HEK293 (cell line): ENCODE data around the gene C2CD2L.
"Not testable (repeated sequence)": the region's sequence is repeated elsewhere in the genome, so short reads cannot be mapped to it uniquely, and the experiment has no call there.

Source experiments
- CTCF ChIA-PET: fragments of 350-600 bp; formaldehyde crosslinking; extraction: SDS; loops from one replicate; lab custom pipeline; 2021; ENCODE audit warnings: antibody characterized with exemption; lab: Yijun Ruan, JAX
- POLR2A ChIA-PET: fragments of 300-600 bp; formaldehyde crosslinking; extraction: SDS; loops from one replicate; lab custom pipeline; 2020; ENCODE audit warnings: antibody characterized with exemption, inconsistent platforms; lab: Yijun Ruan, JAX
- H3K27ac ChIP-seq: fragments of 200-500 bp; sonication (Bioruptor generic); 2 replicates; pipeline ENCODE4 v1.5.1; 2014; ENCODE audit warnings: low read depth, low read length, control low read depth, inconsistent platforms; ENCODE audit errors: extremely low read depth
- H3K36me3 ChIP-seq, 2 experiments: fragments of 200-500 bp in 1 of 2; sonication (Bioruptor generic) in 1 of 2; 1 replicate in 1 of 2; 2 replicates in 1 of 2; pipeline ENCODE4 v1.5.1; 2014 to 2017; ENCODE audit warnings: inconsistent platforms in 2 of 2, low read length in 2 of 2; ENCODE audit not compliant: control insufficient read depth in 2 of 2, insufficient read depth in 1 of 2
- H3K4me1 ChIP-seq: fragments of 200-500 bp; sonication (Bioruptor generic); 2 replicates; pipeline ENCODE4 v1.5.1; 2014; ENCODE audit warnings: mild to moderate bottlenecking, low read length, inconsistent platforms; ENCODE audit not compliant: control insufficient read depth, insufficient read depth
- H3K4me3 ChIP-seq: 2 replicates; pipeline ENCODE4 v1.5.1; 2011; ENCODE audit warnings: low read depth, mild to moderate bottlenecking, control low read depth, low read length, moderate library complexity
- H3K9me3 ChIP-seq: fragments of 200-500 bp; sonication (Bioruptor generic); 2 replicates; pipeline ENCODE4 v1.5.1; 2014; ENCODE audit warnings: low read depth, low read length, inconsistent platforms; ENCODE audit not compliant: control insufficient read depth, insufficient read depth
- EGR2 ChIP-seq: fragments of 450-650 bp; formaldehyde crosslinking; IDR thresholded peaks from 2 replicates; pipeline ENCODE4 v1.5.1; 2016; ENCODE audit warnings: low read depth, missing biosample characterization, missing genetic modification characterization
- GLIS1 ChIP-seq: fragments of 450-650 bp; formaldehyde crosslinking; IDR thresholded peaks from 2 replicates; pipeline ENCODE4 v1.5.1; 2016; ENCODE audit warnings: missing biosample characterization, missing genetic modification characterization
- KLF9 ChIP-seq: fragments of 450-650 bp; formaldehyde crosslinking; IDR thresholded peaks from 2 replicates; pipeline ENCODE4 v1.5.1; 2016; ENCODE audit warnings: missing biosample characterization, missing genetic modification characterization, low read depth
- PATZ1 ChIP-seq: fragments of 450-650 bp; formaldehyde crosslinking; IDR thresholded peaks from 2 replicates; pipeline ENCODE4 v1.5.1; 2016; ENCODE audit warnings: missing biosample characterization, missing genetic modification characterization
- RBAK ChIP-seq: fragments of 450-650 bp; formaldehyde crosslinking; IDR thresholded peaks from 2 replicates; pipeline ENCODE4 v1.5.1; 2016; ENCODE audit warnings: missing biosample characterization, missing genetic modification characterization
- SP7 ChIP-seq: fragments of 450-650 bp; formaldehyde crosslinking; IDR thresholded peaks from 2 replicates; pipeline ENCODE4 v1.5.1; 2016; ENCODE audit warnings: missing biosample characterization, missing genetic modification characterization
- YY1 ChIP-seq: fragments of 450-650 bp; formaldehyde crosslinking; IDR thresholded peaks from 2 replicates; pipeline ENCODE4 v1.5.1; 2018; ENCODE audit warnings: missing biosample characterization, missing genetic modification characterization
- ZFHX2 ChIP-seq: fragments of 450-650 bp; formaldehyde crosslinking; conservative IDR thresholded peaks from 2 replicates; pipeline ENCODE4 v1.5.1; 2016; ENCODE audit warnings: missing biosample characterization, missing genetic modification characterization
- ZIC2 ChIP-seq: fragments of 450-650 bp; formaldehyde crosslinking; IDR thresholded peaks from 2 replicates; pipeline ENCODE4 v1.5.1; 2016; ENCODE audit warnings: missing biosample characterization, missing genetic modification characterization
- ZNF404 ChIP-seq: fragments of 450-650 bp; formaldehyde crosslinking; IDR thresholded peaks from 2 replicates; pipeline ENCODE4 v1.5.1; 2017; ENCODE audit warnings: missing biosample characterization, missing genetic modification characterization
- ZNF416 ChIP-seq: fragments of 450-650 bp; formaldehyde crosslinking; IDR thresholded peaks from 2 replicates; pipeline ENCODE4 v1.5.1; 2016; ENCODE audit warnings: missing biosample characterization, missing genetic modification characterization
- ZNF423 ChIP-seq: fragments of 450-650 bp; formaldehyde crosslinking; IDR thresholded peaks from 2 replicates; pipeline ENCODE4 v1.5.1; 2016; ENCODE audit warnings: missing biosample characterization, missing genetic modification characterization
- ZNF510 ChIP-seq: fragments of 450-650 bp; formaldehyde crosslinking; IDR thresholded peaks from 2 replicates; pipeline ENCODE4 v1.5.1; 2018; ENCODE audit warnings: mild to moderate bottlenecking, missing genetic modification characterization, missing biosample characterization; ENCODE audit not compliant: insufficient replicate concordance
- ZNF513 ChIP-seq: fragments of 450-650 bp; IDR thresholded peaks from 2 replicates; pipeline ENCODE4 v1.5.1; 2018; ENCODE audit warnings: missing biosample characterization, missing genetic modification characterization

Gene C2CD2L

GRCh38 chr11:119161871-119162270 is 54.7 kb downstream of the C2CD2L start:
- H3K27ac ChIP-seq = no peak overlapping the region
- peaks cover 0 to 9% of the 10 kb centered on the region in 2 experiments; a peak in 1 of 3 replicates for H3K36me3 ChIP-seq
- H3K4me3 ChIP-seq = no peak overlapping the region
- H3K9me3 ChIP-seq = no peaks in the 10 kb centered on the region
- POLR2A ChIA-PET = no interaction called here
- CTCF ChIA-PET = no interaction called here
- no peaks in the 10 kb centered on the region for H3K4me1 ChIP-seq
- TF ChIP-seq YY1 (tag by site-specific recombination) (no peak), KLF9 (no peak), ZNF423 (tag by site-specific recombination) (no peak), ZNF510 (tag by site-specific recombination) (no peak), PATZ1 (no peak)

GRCh38 chr11:119166368-119167076 is 59.4 kb downstream of the C2CD2L start:
- H3K4me3 ChIP-seq = no peak overlapping the region
- no peaks in the 10 kb centered on the region for H3K4me1 ChIP-seq
- H3K9me3 ChIP-seq = no peaks in the 10 kb centered on the region
- no peaks in the 10 kb centered on the region for H3K36me3 ChIP-seq
- TF ChIP-seq ZIC2 (tag by site-specific recombination) = no peak
- TF ChIP-seq SP7 (tag by site-specific recombination) = 0 out of 2 replicates have a peak, but pooled peaks have one; percentile 16
- TF ChIP-seq ZNF513 = no peak
- TF ChIP-seq ZNF416 = no peak
- no peak for TF ChIP-seq RBAK (tag by site-specific recombination)
- TF ChIP-seq, all 188 proteins: peak for 1
- POLR2A ChIA-PET = interaction anchor here (1.3 kb wide), 1 partner anchor 71 kb away, joined by 4 read pairs; no protein-coding TSS in a partner anchor
- no peak overlapping the region for H3K27ac ChIP-seq
- CTCF ChIA-PET = interaction anchor here (0.6 to 1.1 kb wide), 8 partner anchors 10 to 327 kb away, joined by 3 to 5 read pairs (median 4); partner anchors contain the start of gene DPAGT1

GRCh38 chr11:119167077-119167458 is 59.9 kb downstream of the C2CD2L start:
- not testable (repeated sequence) for H3K36me3 ChIP-seq, H3K4me1 ChIP-seq, H3K9me3 ChIP-seq, H3K27ac ChIP-seq, H3K4me3 ChIP-seq
- POLR2A ChIA-PET = interaction anchor here (1.3 kb wide), 1 partner anchor 71 kb away, joined by 4 read pairs; no protein-coding TSS in a partner anchor
- CTCF ChIA-PET = interaction anchor here (0.6 to 1.1 kb wide), 11 partner anchors 11 to 327 kb away, joined by 3 to 5 read pairs (median 3); partner anchors contain the start of gene DPAGT1

GRCh38 chr11:119167933-119168332 is 60.8 kb downstream of the C2CD2L start:
- TF ChIP-seq ZNF404 (tag by site-specific recombination) (no peak), EGR2 (tag by site-specific recombination) (peak; percentile 67), ZFHX2 (peak; percentile 77), GLIS1 (tag by site-specific recombination) (no peak)
- ChIA-PET CTCF (interaction anchor here (0.6 to 0.7 kb wide), 5 partner anchors 28 to 852 kb away, joined by 3 to 4 read pairs (median 3); no protein-coding TSS in a partner anchor), POLR2A (no interaction called here)
- Histone ChIP-seq H3K4me1 (no peaks in the 10 kb centered on the region), H3K27ac (no peak overlapping the region), H3K4me3 (no peak overlapping the region), H3K9me3 (no peaks in the 10 kb centered on the region), H3K36me3 (no peaks in the 10 kb centered on the region)
